PFSK-1 (cell line): ENCODE measurements around the gene FSHR.

Experiments
- FOXP2 ChIP-seq: optimal IDR thresholded peaks from 2 replicates; pipeline ENCODE3; 2011; ENCODE audit warnings: borderline replicate concordance, control low read depth, inconsistent platforms; ENCODE audit not compliant: insufficient read depth; ENCODE audit errors: extremely low read length, extremely low read depth
- POLR2AphosphoS5 ChIP-seq: IDR thresholded peaks from 2 replicates; pipeline ENCODE4 v1.6.1; 2012; ENCODE audit warnings: low read depth, mild to moderate bottlenecking, control low read depth, low read length, moderate library complexity
- SIN3A ChIP-seq: IDR thresholded peaks from 2 replicates; pipeline ENCODE4 v1.6.1; 2012; ENCODE audit warnings: mild to moderate bottlenecking, low read length, moderate library complexity, borderline replicate concordance; ENCODE audit not compliant: insufficient read depth

DNA sequence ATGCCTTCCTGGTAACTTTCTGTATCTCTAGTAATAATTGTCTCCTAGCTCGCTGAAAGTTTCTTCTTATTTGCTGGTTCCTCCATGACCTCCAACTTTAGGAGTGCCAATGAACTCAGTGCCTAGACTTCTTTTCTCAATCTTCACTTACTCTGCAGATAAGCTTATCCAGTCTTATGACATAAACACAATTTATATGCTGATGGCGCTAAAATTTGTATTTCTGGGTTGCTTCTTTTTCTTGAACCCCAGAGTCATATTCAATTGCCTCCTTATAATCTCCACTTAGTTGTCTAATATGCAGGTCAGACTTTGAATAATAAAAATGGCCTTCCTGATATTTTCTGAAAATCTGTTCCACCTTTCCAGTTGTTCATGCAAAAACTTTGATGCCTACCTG, 182.5 kb downstream of the FSHR start:
- TF ChIP-seq POLR2AphosphoS5 (no peak), SIN3A (no peak), FOXP2 (no peak)
